Heart left ventricle (tissue), 16 donors: ENCODE data around the gene LRP1. TPM values are rescaled to one million over a fixed set of nuclear protein-coding genes. Genes with fewer than 3 reads are reported as not detected.

Source experiments
- ATAC-seq, 4 donors: fragments of 200-7000 bp; cut with Tn5 transposase; one replicate each; pipeline ENCODE4 v1.9.1; 2020 to 2022; ENCODE audit warnings: moderate library complexity in 4 of 4, mild to moderate bottlenecking in 3 of 4, moderate number of reproducible peaks in 1 of 4
- DNase-seq, 5 donors: peaks; one replicate each; pipeline ENCODE4 v3.0.0-alpha.2; 2020
- H3K27ac ChIP-seq, 12 donors: fragments of 200-600 bp; sonication (generic) in 4 of 12; one replicate each; pipeline versions ENCODE4 v1.5.0 to v1.8.0; 2016 to 2022; ENCODE audit warnings: mild to moderate bottlenecking in 2 of 12
- H3K27me3 ChIP-seq, 9 donors: fragments of 200-600 bp; sonication (generic) in 2 of 9; one replicate each; pipeline versions ENCODE4 v1.5.1 to v1.8.0; 2016 to 2022; ENCODE audit warnings: mild to moderate bottlenecking in 3 of 9
- H3K36me3 ChIP-seq, 9 donors: fragments of 200-600 bp; sonication (generic) in 2 of 9; one replicate each; pipeline versions ENCODE4 v1.5.0 to v1.8.0; 2018 to 2022; ENCODE audit warnings: mild to moderate bottlenecking in 2 of 9
- H3K4me1 ChIP-seq, 12 donors: fragments of 200-600 bp; sonication (generic) in 4 of 12; one replicate each; pipeline versions ENCODE4 v1.5.0 to v1.8.0; 2016 to 2022; ENCODE audit warnings: mild to moderate bottlenecking in 3 of 12
- H3K4me3 ChIP-seq, 12 donors: fragments of 200-600 bp; sonication (generic) in 4 of 12; one replicate each; pipeline versions ENCODE4 v1.5.0 to v1.8.0; 2017 to 2022; ENCODE audit warnings: mild to moderate bottlenecking in 9 of 12, moderate library complexity in 4 of 12
- H3K9me3 ChIP-seq, 12 donors: fragments of 200-600 bp; sonication (generic) in 4 of 12; one replicate each; pipeline versions ENCODE4 v1.5.0 to v1.8.0; 2016 to 2022; ENCODE audit warnings: mild to moderate bottlenecking in 1 of 12
- CTCF ChIP-seq, 12 donors: fragments of 200-600 bp; sonication (generic) in 4 of 12; IDR thresholded peaks; one replicate each; pipeline versions ENCODE4 v1.5.0 to v1.8.0; 2018 to 2022; ENCODE audit warnings: antibody characterized with exemption in 12 of 12, mild to moderate bottlenecking in 5 of 12
- POLR2A ChIP-seq, 2 donors: fragments of 450-650 bp; IDR thresholded peaks; one replicate each; pipeline ENCODE4 v1.6.1; 2017; ENCODE audit warnings: antibody characterized with exemption in 2 of 2, mild to moderate bottlenecking in 2 of 2, moderate library complexity in 2 of 2
- WGBS, 4 donors: extraction: QIAGEN DNeasy Blood & Tissue Kit in 2 of 4; methylation state at CpG; one replicate each; pipeline versions ENCODE4 v1.1.5 to v1.1.7; 2013 to 2018; 5-methylcytosine and 5-hydroxymethylcytosine counted together
- intact Hi-C, 10 donors: fragments of 100-400 bp; cut with DNase I; formaldehyde crosslinking; loops; one replicate each; pipeline versions ENCODE4 v1.11.1 to v1.14.2; 2022
- polyA plus RNA-seq, 2 donors: library from polyadenylated mRNA; stranded (reverse); fragments of 200-250 nt; gene quantifications; one replicate each; pipeline ENCODE4 v1.2.3, GENCODE V29; 2013
- total RNA-seq, 9 donors: library from RNA; depleted of rRNA in 2 of 9; stranded (reverse); fragments of >200 nt in 2 of 9; fragmentation: NEBNext Ultra II Directional in 3 of 9; extraction: Animal tissue kit (Norgen Biotek cat#: 25700) in 3 of 9; gene quantifications; one replicate each; pipeline versions ENCODE4 v1.1.0 to v1.2.4, GENCODE V29; 2016 to 2023
- donor health status: ischemic (EF 13 %, LVEDD 7.1; RV severe dilation, severe dysfunction).
- donor health status: healthy with polysubstance abuse.
- donor health status: DM: no; HTN: yes; CAD: no.
- donor health status: DM: no; HTN: no; CAD: no.
- donor health status: ischemic (EF 25% LVEDD 6.9; RV normal size, moderate dysfunction).
- donor health status: ischemic (EF 25% LVEDD 5.7; RV mildly dilated, moderate dysfunction).
- donor health status: healthy.
- donor health status: DM: yes; HTN: yes; CAD: no.
- donor health status: ischemic (EF 35%, LVEDD 5.7; RV mildly dilated, moderate dysfunction).
- donor health status: nonischemic (EF 11% LVEDD 7.7; RV severe dilation, severe dysfunction).
- donor health status: DM: yes; HTN: yes; CAD: no.
- donor health status: PGD.
- donor health status: ischemic (EF 29% LVEDD 5.4; RV normal size, mild dysfunction).
- donor health status: nonischemic (EF 23%, LVEDD 6.1; RV moderate dilation, normal function).

The LRP1 gene
- total and polyA plus RNA-seq, 11 donors: 23.0 to 316 (median 69.0) TPM

- WGBS, 4 donors: 81 to 85% (median 84%) methylated on average over 12 of the region's 12 CpGs
Measured at GRCh38 chr12:57099766-57100165, 28.5 kb upstream of the LRP1 start.

GRCh38 chr12:57101892-57102695 lies 26.2 kb upstream of the LRP1 start:
- TF ChIP-seq POLR2A (IDR thresholded peaks at IDR 0.05) (no peak), CTCF (IDR thresholded peaks at IDR 0.05) (no peak)
- peak overlapping the region in 1 of 12 donors; percentile 14 for H3K27ac ChIP-seq
- no peak for DNase-seq
- H3K9me3 ChIP-seq: no peaks in the 10 kb centered on the region
- no peak overlapping the region for H3K4me3 ChIP-seq
- ATAC-seq: no peak
- intact Hi-C loops: no loop called here
- H3K36me3 ChIP-seq: peaks cover 0 to 96% (median 74%) of the 10 kb centered on the region in 9 donors
- H3K4me1 ChIP-seq: peaks cover 0 to 10% (median 0%) of the 10 kb centered on the region in 12 donors
- WGBS, 4 donors: 74 to 79% (median 76%) methylated on average over 15 of the region's 15 CpGs
- no peaks in the 10 kb centered on the region for H3K27me3 ChIP-seq

More at GRCh38 chr12:57099766-57100165, 28.5 kb upstream of the LRP1 start:
- no peak for TF ChIP-seq CTCF (IDR thresholded peaks at IDR 0.05)
- TF ChIP-seq POLR2A (IDR thresholded peaks at IDR 0.05): no peak
- intact Hi-C loops: no loop called here
- Histone ChIP-seq H3K9me3 (no peaks in the 10 kb centered on the region), H3K36me3 (peaks cover 0 to 96% (median 76%) of the 10 kb centered on the region in 9 donors), H3K4me3 (no peak overlapping the region), H3K27ac (no peak overlapping the region), H3K4me1 (peaks cover 0 to 10% (median 0%) of the 10 kb centered on the region in 12 donors), H3K27me3 (no peaks in the 10 kb centered on the region)
- ATAC-seq (no peak), DNase-seq (no peak)

GRCh38 chr12:57103856-57104255 lies 24.4 kb upstream of the LRP1 start:
- Histone ChIP-seq H3K27ac (no peak overlapping the region), H3K36me3 (peaks cover 0 to 96% (median 65%) of the 10 kb centered on the region in 9 donors), H3K27me3 (no peaks in the 10 kb centered on the region), H3K4me3 (no peak overlapping the region), H3K9me3 (no peaks in the 10 kb centered on the region), H3K4me1 (peaks cover 0 to 23% (median 4%) of the 10 kb centered on the region in 12 donors)
- 89 to 95% (median 90%) methylated on average over 7 of the region's 7 CpGs for WGBS, 4 donors
- no peak for DNase-seq
- ATAC-seq: no peak
- intact Hi-C loops: no loop called here
- no peak for TF ChIP-seq POLR2A (IDR thresholded peaks at IDR 0.05)
- no peak for TF ChIP-seq CTCF (IDR thresholded peaks at IDR 0.05)

GRCh38 chr12:57104292-57104910 lies 23.9 kb upstream of the LRP1 start:
- ATAC-seq: no peak
- no peaks in the 10 kb centered on the region for H3K27me3 ChIP-seq
- DNase-seq: no peak
- no peak overlapping the region for H3K4me3 ChIP-seq
- intact Hi-C loops: no loop called here
- WGBS, 4 donors: 95 to 97% (median 96%) methylated on average over 12 of the region's 12 CpGs
- no peak overlapping the region for H3K27ac ChIP-seq
- TF ChIP-seq CTCF (IDR thresholded peaks at IDR 0.05): no peak
- no peak for TF ChIP-seq POLR2A (IDR thresholded peaks at IDR 0.05)
- peaks cover 0 to 25% (median 8%) of the 10 kb centered on the region in 12 donors for H3K4me1 ChIP-seq
- H3K36me3 ChIP-seq: peaks cover 0 to 92% (median 60%) of the 10 kb centered on the region in 9 donors
- H3K9me3 ChIP-seq: no peaks in the 10 kb centered on the region
